HUES48 (cell line): ENCODE data around the gene ADAM12.

Experiments used
- H3K27ac ChIP-seq: one replicate; pipeline ENCODE4 v1.7.0; 2013; ENCODE audit warnings: low read depth, low read length, inconsistent platforms
- H3K27me3 ChIP-seq: 2 replicates; pipeline ENCODE4 v1.6.1; 2013; ENCODE audit warnings: mild to moderate bottlenecking, low read length; ENCODE audit not compliant: control insufficient read depth, insufficient read depth
- H3K36me3 ChIP-seq: 2 replicates; pipeline ENCODE4 v1.6.1; 2013; ENCODE audit warnings: low read length; ENCODE audit not compliant: control insufficient read depth, insufficient read depth
- H3K4me1 ChIP-seq: 2 replicates; pipeline ENCODE4 v1.6.1; 2013; ENCODE audit warnings: mild to moderate bottlenecking, low read length; ENCODE audit not compliant: control insufficient read depth, insufficient read depth
- H3K4me3 ChIP-seq: 2 replicates; pipeline ENCODE4 v1.5.1; 2013; ENCODE audit warnings: mild to moderate bottlenecking, low read depth, low read length
- H3K9ac ChIP-seq: 2 replicates; pipeline ENCODE4 v1.6.1; 2013; ENCODE audit warnings: mild to moderate bottlenecking, low read depth, low read length, moderate library complexity
- H3K9me3 ChIP-seq: 2 replicates; pipeline ENCODE4 v1.6.1; 2013; ENCODE audit warnings: low read length; ENCODE audit not compliant: control insufficient read depth, insufficient read depth

Gene ADAM12

DNA sequence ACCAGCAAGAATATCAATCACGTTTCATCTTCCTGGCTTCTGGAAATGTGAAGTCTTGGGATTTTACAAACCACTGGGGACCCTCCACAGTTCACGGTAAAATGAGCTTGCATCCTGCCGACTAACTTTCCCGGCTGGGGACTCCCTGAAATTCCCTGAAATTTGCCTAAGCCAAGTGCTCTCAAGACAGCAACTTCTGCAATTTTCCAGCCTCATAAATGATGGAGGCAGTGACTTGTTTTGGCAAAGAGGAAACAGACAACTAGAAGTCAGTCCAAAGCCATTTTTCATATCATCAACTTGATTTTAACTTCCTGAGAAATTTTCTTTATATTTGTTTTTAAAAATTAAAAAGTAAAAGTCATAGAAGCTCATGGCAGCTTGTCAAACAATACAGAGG is 279.6 kb downstream of the ADAM12 start:
- Histone ChIP-seq H3K4me3 (no peak overlapping the region), H3K27ac (no peak overlapping the region), H3K27me3 (no peaks in the 10 kb centered on the region), H3K9me3 (no peaks in the 10 kb centered on the region), H3K9ac (no peak overlapping the region), H3K36me3 (no peaks in the 10 kb centered on the region), H3K4me1 (no peaks in the 10 kb centered on the region)

DNA sequence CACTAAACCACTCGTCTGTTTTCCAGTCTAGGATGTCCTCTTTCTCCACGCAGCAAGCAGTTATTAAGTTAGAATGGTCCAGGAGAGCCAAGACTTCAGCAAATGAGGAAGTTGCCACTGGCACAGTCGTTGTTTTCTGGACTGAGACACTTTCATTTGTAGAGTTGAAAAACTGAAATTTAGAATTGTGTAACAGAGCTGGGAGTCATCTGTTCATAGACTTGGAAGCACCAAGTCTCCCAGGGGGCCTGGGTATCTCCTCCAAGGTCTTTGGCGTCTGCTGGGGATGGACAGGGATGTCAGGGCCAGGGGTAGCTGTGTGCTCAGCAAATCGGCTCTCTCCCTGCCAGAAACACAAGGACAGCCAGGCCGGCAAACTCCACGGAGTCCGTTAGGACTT is 283.5 kb downstream of the ADAM12 start:
- H3K4me3 ChIP-seq, result no peak overlapping the region
- no peaks in the 10 kb centered on the region for H3K36me3 ChIP-seq
- no peaks in the 10 kb centered on the region for H3K9me3 ChIP-seq
- no peak overlapping the region for H3K27ac ChIP-seq
- no peak overlapping the region for H3K9ac ChIP-seq
- no peaks in the 10 kb centered on the region for H3K27me3 ChIP-seq
- peaks cover 8% of the 10 kb centered on the region; the same call in 1 of the 2 replicates for H3K4me1 ChIP-seq

DNA sequence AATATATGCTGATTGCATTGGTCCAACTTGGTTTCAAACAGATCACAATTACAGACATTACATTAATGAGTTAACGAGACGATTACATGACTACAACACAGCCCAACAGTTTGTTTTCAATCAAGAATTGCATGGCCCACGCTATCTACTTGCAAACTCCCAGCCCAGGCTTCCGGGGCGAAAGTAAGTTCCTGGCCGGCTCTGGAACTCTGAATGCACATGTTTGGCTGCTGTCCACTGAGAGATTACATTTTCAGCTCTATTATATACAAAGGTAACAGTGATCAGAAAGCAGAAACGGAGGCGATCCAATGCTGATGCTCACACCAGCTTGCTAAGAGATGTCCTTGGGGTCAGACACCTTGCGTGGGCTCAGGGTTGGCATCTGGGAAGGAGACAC is 285.6 kb downstream of the ADAM12 start:
- Histone ChIP-seq H3K36me3 (no peaks in the 10 kb centered on the region), H3K27ac (no peak overlapping the region), H3K9ac (no peak overlapping the region), H3K9me3 (no peaks in the 10 kb centered on the region), H3K4me3 (no peak overlapping the region), H3K27me3 (no peaks in the 10 kb centered on the region), H3K4me1 (peaks cover 8% of the 10 kb centered on the region; the same call in 1 of the 2 replicates)

DNA sequence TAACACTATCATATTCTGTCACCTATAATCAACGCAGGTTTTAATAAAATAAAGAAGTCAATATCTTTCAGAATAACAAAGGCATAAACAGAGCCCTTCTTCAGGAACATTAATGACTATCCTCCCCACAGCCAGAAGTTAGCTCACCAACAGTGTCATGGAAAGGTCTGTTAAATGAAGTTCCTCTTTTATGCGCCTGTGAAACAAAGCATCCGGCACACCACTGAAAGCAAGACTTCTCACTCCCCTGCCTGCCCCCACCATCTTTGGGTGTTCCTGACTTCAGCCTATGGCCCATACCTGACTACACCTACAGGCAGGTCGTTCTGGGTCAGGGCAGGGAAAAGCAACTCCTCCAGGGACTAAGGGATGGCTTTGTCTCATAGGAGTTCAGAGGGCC is 286.5 kb downstream of the ADAM12 start:
- Histone ChIP-seq H3K36me3 (no peaks in the 10 kb centered on the region), H3K4me1 (peaks cover 8% of the 10 kb centered on the region; the same call in 1 of the 2 replicates), H3K27me3 (no peaks in the 10 kb centered on the region), H3K27ac (no peak overlapping the region), H3K9ac (no peak overlapping the region), H3K9me3 (no peaks in the 10 kb centered on the region), H3K4me3 (no peak overlapping the region)

DNA sequence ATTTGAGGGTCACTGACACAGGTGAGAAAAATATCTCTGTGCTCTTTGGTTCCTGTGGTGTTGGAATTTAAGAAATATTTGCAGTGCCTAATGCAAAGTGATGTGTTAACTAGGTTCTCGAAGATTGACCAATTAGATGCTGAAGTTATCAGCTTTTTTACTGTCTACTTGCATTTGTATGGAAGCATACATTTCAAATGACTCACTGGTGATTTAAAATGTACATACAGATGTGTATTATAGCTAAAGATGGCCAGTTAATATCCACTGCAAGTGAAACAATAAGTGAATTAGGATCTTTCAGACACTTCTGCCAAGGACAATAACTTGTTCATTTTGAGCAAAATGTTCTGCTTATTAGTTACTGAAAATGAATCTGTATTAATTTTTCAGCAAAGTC is 287.0 kb downstream of the ADAM12 start:
- no peak overlapping the region for H3K9ac ChIP-seq
- no peak overlapping the region for H3K4me3 ChIP-seq
- H3K4me1 ChIP-seq, result peaks cover 8% of the 10 kb centered on the region; the same call in 1 of the 2 replicates
- H3K36me3 ChIP-seq, result no peaks in the 10 kb centered on the region
- H3K9me3 ChIP-seq, result no peaks in the 10 kb centered on the region
- no peaks in the 10 kb centered on the region for H3K27me3 ChIP-seq
- H3K27ac ChIP-seq, result no peak overlapping the region

DNA sequence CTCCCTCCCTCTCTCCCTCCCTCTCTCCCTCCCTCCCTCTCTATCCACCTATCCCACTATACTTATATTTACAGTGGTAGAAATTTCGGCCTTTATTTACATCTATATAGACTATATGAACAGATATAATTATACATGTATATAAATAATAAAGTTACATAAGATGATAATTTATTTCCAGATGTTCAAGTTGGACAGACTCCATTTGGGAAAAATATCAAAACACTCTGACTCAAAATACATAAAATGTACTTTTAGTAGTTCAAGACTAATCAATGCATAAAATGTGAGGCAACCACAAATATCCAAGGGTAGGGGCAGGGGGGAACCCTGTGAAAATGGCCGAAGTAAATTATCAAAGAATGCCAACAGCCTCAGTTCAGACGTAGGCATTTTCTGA is 288.9 kb downstream of the ADAM12 start:
- H3K4me3 ChIP-seq, result no peak overlapping the region
- H3K36me3 ChIP-seq, result no peaks in the 10 kb centered on the region
- peaks cover 8% of the 10 kb centered on the region; the same call in 1 of the 2 replicates for H3K4me1 ChIP-seq
- no peaks in the 10 kb centered on the region for H3K9me3 ChIP-seq
- H3K27ac ChIP-seq, result no peak overlapping the region
- no peaks in the 10 kb centered on the region for H3K27me3 ChIP-seq
- no peak overlapping the region for H3K9ac ChIP-seq

DNA sequence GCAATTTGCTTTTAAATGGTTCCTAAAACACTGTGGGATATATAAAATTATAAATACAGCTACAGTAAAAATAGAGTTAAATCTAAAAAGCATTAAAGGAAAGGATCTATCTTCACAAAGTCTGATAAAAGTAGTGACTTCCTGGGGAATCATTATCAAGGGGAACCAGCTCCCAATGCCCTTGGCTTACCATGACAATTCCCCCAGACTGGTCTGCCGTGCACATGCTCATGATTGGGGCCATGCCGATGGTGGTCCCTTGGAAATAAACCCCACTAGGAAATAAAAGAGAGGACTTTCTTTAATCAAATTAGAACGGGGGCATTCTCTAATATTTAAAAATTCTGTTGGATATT is 290.1 kb downstream of the ADAM12 start:
- Histone ChIP-seq H3K9me3 (no peaks in the 10 kb centered on the region), H3K36me3 (no peaks in the 10 kb centered on the region), H3K4me1 (peaks cover 8% of the 10 kb centered on the region; the same call in 1 of the 2 replicates), H3K27ac (no peak overlapping the region), H3K4me3 (no peak overlapping the region), H3K27me3 (no peaks in the 10 kb centered on the region), H3K9ac (no peak overlapping the region)

DNA sequence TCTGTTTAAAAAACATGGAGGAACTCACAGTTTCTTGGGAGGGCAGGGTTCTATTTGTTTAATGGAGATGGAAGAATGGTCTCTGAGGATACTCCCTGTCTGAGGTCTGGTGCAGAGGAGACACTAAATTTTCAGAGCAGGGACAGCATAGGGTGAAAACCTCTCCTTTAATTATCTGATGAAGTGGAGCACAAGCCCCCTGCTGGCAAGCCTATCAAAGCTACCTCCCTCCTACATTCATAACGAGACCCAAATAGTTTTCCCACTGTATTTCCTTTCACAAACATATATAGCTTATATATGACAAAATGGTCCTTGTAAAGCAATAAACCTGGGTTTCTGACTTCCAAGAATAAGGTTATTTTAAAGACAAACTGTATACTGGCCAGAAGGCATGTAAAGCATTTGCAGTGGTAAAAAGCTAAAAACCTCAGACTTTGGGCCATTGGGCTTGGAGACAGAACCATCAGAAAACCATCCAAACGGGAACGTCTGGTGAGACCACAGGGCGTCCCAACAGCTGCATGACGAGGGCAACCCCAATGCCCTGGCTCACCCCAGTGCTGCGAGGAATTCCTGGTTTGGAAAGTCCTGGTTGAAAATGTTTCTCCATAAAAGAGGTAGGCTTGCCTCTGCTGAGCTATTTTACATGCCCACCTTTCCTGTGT is 290.6 kb downstream of the ADAM12 start:
- Histone ChIP-seq H3K4me1 (peaks cover 8% of the 10 kb centered on the region; the same call in 1 of the 2 replicates), H3K27me3 (no peaks in the 10 kb centered on the region), H3K27ac (no peak overlapping the region)

DNA sequence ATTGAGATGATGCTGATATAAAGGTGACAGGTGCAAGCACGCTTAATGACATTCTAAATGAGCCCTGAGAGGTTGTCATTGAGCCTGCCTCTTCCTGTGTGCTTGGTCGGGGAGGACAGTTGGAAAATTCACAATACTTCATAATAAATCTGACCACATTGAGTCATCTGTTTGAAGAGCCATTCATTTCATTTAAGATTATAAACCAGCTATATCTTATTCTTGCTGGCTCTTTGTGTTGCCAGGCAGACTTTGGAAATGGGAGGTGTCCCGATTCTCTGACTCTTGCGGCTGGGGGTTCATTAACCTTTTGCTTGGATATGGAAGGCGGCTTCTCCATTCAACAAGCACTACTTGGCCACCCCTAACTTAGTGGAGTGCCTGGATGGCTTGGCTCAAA is 293.7 kb downstream of the ADAM12 start:
- no peak overlapping the region for H3K4me3 ChIP-seq
- no peaks in the 10 kb centered on the region for H3K9me3 ChIP-seq
- H3K27ac ChIP-seq, result no peak overlapping the region
- no peaks in the 10 kb centered on the region for H3K27me3 ChIP-seq
- no peak overlapping the region for H3K9ac ChIP-seq
- no peaks in the 10 kb centered on the region for H3K36me3 ChIP-seq
- no peaks in the 10 kb centered on the region for H3K4me1 ChIP-seq

More for the DNA sequence above, 290.6 kb downstream of the ADAM12 start:
- Histone ChIP-seq H3K4me3 (no peak overlapping the region), H3K36me3 (no peaks in the 10 kb centered on the region), H3K9me3 (no peaks in the 10 kb centered on the region), H3K9ac (no peak overlapping the region)

DNA sequence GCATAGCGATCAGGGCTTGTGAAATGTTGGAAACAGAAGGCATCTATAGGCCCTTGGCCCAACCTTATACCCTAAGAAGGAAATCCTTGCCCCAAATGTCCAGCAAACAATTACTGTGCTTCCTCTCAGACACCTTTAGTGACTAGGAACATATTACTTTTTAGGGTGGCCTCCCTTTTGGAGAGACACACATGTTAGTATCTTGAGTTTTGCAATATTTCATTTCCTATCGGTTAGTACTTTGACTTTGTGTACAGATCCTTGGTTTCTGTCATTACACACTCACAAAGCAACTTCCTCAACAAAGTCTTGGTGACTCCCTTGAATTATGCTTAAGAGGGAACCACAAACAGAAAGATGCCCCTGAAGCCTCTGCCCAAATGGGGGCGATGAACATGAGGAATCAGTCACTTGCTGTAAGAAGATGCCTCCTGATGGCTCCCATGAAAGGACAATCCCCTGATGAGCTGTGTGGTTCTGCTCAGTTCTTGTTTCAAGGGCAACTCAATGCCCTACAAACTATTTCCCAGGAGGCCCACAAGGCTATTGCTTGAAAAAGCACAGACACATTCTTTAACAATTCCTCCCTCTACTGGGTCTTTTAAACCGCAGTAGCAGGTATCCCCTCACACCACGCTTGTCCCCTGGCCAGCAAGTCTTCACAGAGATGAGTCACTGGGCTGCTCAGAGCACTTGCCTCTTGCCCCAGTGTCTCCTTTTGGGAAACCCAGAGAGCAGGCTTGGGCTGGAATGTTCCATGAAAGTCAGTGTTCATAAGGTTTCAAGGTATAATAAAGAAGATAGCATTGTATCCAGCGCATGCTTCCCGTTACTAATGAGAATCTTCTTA is 295.7 kb downstream of the ADAM12 start:
- H3K4me1 ChIP-seq, result no peaks in the 10 kb centered on the region
- H3K4me3 ChIP-seq, result no peak overlapping the region
- H3K27ac ChIP-seq, result no peak overlapping the region
- H3K27me3 ChIP-seq, result no peaks in the 10 kb centered on the region
- no peak overlapping the region for H3K9ac ChIP-seq
- no peaks in the 10 kb centered on the region for H3K9me3 ChIP-seq
- no peaks in the 10 kb centered on the region for H3K36me3 ChIP-seq
